Amygdala (tissue), 56 donors: ENCODE results near the gene HTR7.
"Not testable (repeated sequence)": the region's sequence is repeated elsewhere in the genome, so short reads cannot be mapped to it uniquely, and the experiment has no call there.

Experiments
- DNase-seq, 56 donors: peaks; one replicate each; lab custom pipeline; 2025; lab: John Stamatoyannopoulos, UW

The HTR7 gene

GRCh38 chr10:90859321-90859751 lies 1.5 kb upstream of the HTR7 start:
- no peak for DNase-seq

DNA sequence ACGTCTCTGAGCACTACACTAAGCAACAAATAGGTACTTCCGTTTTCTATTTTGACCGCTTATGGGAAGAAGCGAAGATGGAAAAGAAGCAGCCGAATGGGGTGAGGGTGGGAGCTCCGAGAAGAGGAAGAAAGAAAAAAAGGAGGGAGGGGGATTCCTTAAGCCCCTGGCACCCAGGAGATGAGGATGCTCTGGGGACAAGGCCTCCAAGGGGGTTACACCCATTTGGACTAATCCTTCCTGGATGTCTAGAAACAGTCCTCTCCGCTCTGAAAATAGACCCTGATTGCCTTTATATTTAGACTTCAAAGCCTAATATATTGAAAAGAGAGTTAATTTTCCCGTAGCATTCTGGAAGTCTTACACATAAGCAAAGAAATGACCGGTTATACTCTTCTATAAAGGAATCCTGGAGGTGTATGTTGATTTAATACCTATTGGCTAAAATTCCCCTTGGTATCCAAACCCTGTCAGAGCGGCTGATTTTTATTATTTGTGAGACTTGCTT lies 676 bp upstream of the HTR7 start:
- DNase-seq = no peak

GRCh38 chr10:90856964-90857634 lies 740 bp downstream of the HTR7 start:
- DNase-seq = peak in 2 of 56 donors; percentile 15 to 44

DNA sequence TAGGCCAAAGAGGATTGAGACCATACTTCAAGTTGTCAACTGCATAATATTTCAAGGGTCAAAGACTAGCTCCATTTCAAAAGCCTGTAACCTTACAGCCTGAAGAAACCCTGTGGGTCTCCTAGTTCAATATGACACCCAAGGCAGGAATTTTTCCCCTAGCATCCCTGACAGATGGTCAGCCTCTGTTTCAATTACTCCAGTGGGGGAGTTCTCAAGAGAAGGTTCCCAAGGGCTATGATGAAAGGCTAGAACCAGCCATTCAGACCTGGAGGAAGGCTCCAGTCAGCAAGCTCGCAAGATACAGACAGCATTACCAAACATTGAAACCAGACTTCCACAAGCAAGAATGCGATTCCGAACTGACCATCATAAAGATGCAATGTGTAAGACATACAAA lies 1.6 kb downstream of the HTR7 start:
- peak in 1 of 56 donors; percentile 1 for DNase-seq

DNA sequence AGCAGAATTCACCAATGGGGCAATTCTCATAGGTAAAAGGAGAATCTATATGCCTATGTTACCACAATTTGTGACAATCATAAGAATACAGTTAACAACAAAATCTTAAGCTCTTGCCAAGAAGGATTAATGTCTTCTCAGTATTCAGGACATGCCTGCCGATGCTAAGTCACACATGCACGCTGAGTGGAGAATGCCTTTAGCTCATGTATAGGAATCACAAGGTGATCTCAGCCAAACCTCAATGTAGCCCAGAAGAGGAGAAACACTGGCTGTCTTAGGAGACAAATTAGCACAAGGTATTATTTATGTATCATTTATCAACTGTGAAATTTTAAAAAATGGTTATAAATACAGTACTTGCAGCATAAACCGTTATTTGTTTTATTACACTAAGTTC lies 2.7 kb downstream of the HTR7 start:
- DNase-seq = no peak

- DNase-seq = no peak
These were observed 7.7 kb downstream of the HTR7 start for GRCh38 chr10:90849956-90850749.

DNA sequence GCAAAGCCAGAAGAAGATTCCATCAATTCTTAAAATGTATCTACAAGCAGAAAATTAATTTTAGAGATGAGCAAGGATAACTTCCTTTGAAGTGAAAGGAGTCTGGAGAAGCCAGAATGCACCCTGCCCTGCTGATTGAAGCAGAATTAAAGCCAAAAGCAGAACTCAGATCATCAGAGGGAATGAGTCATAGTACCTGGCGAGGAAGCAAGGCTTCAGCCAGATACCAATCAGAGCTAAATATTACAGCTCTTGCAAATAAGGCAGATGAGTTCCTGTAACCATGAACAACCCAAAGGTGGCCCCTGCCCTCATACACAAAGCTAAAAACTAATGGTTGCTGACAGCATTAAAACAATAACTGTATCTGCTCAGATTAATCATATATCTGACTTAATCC lies 10.4 kb downstream of the HTR7 start:
- DNase-seq = no peak

GRCh38 chr10:90846746-90847145 lies 11.1 kb downstream of the HTR7 start:
- DNase-seq = no peak

GRCh38 chr10:90845726-90846125 lies 12.1 kb downstream of the HTR7 start:
- DNase-seq = no peak

DNA sequence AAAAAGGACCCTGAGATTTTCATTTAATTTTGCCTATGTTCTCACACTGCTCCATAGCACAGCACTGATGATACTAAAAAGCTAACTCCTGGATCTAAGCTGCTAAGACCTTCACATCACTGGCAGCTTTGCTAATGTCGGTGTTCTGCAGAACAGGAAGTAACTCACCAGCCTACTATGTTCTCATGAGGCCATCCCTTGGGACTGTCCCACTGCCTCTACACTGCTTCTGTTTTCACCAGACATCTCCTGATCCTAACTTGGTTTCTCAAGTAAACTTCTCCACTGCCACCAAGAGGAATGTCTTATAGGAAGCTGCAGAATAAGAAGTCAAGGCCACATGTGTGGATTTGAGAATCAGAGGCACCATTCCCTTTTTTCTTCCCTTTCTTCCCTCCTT lies 15.1 kb downstream of the HTR7 start:
- DNase-seq = no peak

GRCh38 chr10:90837486-90837885 lies 20.4 kb downstream of the HTR7 start:
- no peak for DNase-seq

DNA sequence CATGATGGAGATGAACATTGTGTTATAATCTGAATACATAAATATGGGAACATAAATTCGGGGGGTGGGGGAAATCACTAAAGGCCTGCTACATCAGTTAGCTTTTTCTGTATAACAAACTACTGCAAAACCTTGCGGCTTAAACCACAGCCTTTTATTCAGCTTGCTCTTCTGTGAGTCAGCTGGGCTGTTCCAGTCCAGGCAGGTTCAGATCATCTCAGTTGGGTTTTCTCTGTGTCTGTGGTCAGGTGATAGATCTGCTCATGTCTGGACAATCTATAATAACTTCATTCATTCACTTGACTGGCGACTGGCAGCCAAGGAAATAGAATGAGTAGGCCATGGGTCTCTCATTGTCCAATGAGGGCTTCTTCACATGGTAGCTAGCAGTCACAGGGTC lies 23.5 kb downstream of the HTR7 start:
- no peak for DNase-seq

DNA sequence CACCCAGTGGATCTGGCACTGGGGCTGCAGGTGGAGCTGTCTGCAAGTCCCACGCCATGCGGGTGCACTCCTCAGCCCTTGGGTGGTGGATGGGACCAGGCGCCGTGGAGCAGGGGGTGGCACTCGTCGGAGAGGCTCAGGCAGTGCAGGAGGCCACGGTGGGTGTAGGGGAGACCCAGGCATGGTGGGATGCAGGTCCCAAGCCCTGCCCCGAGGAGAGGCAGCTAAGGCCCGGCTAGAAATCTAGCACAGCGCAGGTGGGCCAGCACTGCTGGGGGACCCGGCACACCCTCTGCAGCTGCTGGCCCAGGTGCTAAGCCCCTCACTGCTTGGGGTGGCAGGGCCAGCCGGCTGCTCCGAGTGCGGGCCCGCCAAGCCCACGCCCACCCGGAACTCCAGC lies 25.7 kb downstream of the HTR7 start:
- no peak for DNase-seq

DNA sequence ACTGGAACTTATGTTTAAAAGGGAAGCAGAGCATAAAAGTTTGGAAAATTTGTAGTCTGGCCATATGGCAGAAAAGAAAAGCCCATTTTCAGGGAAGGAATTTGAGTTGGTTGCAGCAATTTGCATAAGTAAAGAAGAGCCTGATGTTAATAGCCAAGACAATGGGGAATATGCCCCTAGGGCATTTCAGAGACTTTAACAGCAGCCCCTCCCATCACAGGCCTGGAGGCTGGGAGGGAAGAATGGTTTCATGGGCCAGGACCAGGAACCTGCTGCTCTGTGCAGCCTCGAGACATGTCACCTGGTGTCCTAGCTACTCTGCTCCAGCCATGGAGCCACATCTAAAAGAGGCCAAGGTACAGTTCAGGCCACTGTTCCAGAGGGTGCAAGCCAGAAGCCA lies 35.3 kb downstream of the HTR7 start:
- DNase-seq = no peak

- DNase-seq = not testable (repeated sequence)
These were observed 36.0 kb downstream of the HTR7 start for GRCh38 chr10:90821864-90822263.

DNA sequence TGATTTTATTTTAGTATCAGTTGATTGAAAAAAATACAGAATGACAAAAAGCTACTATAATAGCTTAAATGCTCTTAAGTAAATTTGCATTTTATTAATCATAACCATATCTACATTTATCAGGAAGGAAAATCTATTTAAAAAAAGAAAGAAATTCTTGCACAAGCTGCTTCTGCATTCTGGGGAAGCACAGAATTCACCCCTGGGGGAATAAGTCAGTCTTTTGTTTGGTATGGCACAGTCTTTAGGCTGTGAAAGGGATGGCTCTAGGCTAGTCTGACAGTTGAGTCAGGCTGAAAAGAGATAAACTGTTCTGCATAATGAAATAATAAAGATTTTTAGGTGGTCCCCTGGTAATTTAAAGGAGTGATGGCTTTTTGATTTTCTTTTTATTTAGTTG lies 37.9 kb downstream of the HTR7 start:
- no peak for DNase-seq

GRCh38 chr10:90818736-90819135 lies 39.1 kb downstream of the HTR7 start:
- DNase-seq = no peak

DNA sequence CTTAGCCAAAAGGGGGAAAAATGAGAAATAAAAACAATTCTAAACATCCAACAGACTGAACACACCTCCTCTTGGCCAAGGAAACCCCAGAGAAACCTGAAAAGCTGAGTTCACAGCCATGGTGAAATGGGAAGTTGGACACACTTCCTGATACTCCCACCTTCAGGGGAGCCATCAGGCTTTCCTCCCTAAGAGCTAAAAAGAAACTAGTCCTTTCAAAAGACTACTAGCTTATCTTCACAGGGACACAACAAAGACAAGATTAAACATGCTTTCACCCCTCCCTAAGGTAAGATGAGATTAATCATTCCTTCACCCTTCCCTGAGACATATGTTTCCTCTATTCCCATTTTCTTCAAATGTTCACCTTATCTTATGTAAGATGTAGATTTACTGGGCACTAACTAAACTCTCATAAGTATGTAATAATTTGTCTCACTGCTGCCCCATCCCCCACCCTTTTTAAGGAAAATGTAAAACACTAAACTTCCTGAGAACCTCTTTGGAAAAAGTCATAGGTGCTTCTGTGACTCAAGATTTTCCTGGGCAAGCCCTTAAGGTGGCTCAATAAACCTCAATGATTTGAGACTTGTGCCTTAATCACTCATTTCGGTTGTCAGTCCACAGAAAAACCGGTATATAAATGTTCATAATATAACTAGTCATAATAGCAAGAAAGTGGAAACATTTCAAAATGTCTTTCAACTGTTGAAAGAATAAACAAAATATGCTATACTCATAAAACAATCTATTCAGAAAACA lies 40.5 kb downstream of the HTR7 start:
- no peak for DNase-seq

GRCh38 chr10:90816466-90816865 lies 41.4 kb downstream of the HTR7 start:
- no peak for DNase-seq

DNA sequence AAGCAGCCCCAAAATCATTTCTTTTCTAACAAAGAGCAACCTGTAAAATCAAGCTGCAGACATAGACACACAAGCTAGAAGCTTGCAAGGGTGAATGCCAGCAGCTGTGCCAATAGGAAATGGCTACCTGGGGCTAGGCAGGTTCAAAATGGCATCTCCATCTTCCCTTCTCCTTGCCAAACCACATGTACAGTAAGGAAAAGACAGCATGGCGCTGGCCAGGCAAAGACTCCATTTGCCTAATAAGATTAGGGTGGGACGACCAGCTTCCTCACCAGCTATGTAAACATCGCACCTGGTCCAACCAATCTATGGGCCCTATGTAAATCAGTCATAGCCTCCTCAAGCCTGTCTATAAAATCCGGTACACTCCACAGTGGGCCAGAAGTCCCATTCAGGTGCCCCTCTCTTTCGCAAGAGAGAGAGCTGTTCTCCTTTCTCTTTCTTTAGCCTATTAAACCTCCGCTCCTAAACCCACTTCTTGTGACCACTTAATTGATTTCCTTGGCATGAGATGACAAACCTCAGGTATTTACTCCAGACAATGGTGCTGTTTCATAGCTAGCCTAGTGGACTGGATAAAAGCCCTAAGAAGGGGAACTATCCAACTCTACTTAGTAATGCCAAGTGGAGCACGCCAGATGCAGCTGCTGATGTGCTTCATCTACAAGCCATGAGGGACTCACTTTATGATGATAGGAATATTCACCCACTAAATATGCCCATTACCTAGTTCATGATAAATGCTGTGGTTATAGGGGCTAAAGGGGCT lies 44.1 kb downstream of the HTR7 start:
- no peak for DNase-seq
